GM12878 (cell line): ENCODE measurements around the gene SPOCD1. TPM values are rescaled to one million over a fixed set of nuclear protein-coding genes. Genes with fewer than 3 reads are reported as not detected.

Source experiments
- BHLHE40 ChIP-seq, 2 experiments: fragments of 450-650 bp in 1 of 2; IDR thresholded peaks; 2 replicates each; pipeline ENCODE4 v1.6.1; 2011 to 2017; ENCODE audit warnings: low read depth in 2 of 2, borderline replicate concordance in 1 of 2, improper control_type of control experiment in 1 of 2, low read length in 1 of 2, mild to moderate bottlenecking in 1 of 2
- CTCF ChIP-seq, 3 experiments: IDR thresholded peaks in 2 of 3; conservative IDR thresholded peaks in 1 of 3; 2 replicates each; pipeline ENCODE4 v1.5.1; 2011; ENCODE audit warnings: low read depth in 3 of 3, low read length in 3 of 3, mild to moderate bottlenecking in 3 of 3, control low read depth in 2 of 3, moderate library complexity in 2 of 3, inconsistent platforms in 1 of 3, mixed read lengths in 1 of 3; ENCODE audit not compliant: control insufficient read depth in 2 of 3, insufficient read depth in 1 of 3; ENCODE audit errors: extremely low read depth in 1 of 3
- EED ChIP-seq: sonication (generic); IDR thresholded peaks from 2 replicates; pipeline ENCODE4 v1.6.1; 2016; ENCODE audit warnings: antibody characterized with exemption, low read depth
- JUND ChIP-seq: IDR thresholded peaks from 2 replicates; pipeline ENCODE4 v1.6.1; 2012; ENCODE audit warnings: low read depth, mild to moderate bottlenecking, low read length, improper control_type of control experiment, moderate library complexity
- RELB ChIP-seq: fragments of 450-650 bp; IDR thresholded peaks from 2 replicates; pipeline ENCODE4 v1.6.1; 2017; ENCODE audit warnings: low read depth, mild to moderate bottlenecking, moderate library complexity
- SMAD1 ChIP-seq: fragments of 450-650 bp; IDR thresholded peaks from 2 replicates; pipeline ENCODE4 v1.6.1; 2018; ENCODE audit warnings: mild to moderate bottlenecking, low read depth; ENCODE audit not compliant: partially characterized antibody
- SUZ12 ChIP-seq: fragments of 200-600 bp; sonication (generic); IDR thresholded peaks from one replicate; pipeline ENCODE4 v1.6.1; 2018; ENCODE audit warnings: antibody characterized with exemption, mild to moderate bottlenecking; ENCODE audit not compliant: unreplicated experiment
- polyA plus RNA-seq, 11 experiments: library from polyadenylated mRNA; depleted of rRNA in 4 of 11; unstranded in 6 of 11; stranded (reverse) in 5 of 11; fragments of >200 nt; fragmentation: Nextera tagmentation in 4 of 11; fragmentation: Illumina TruSeq in 1 of 11; extraction: Ambion mirVana in 4 of 11; extraction: Trizol in 1 of 11; gene quantifications; 1 replicate in 1 of 11; 2 replicates in 10 of 11; pipeline versions ENCODE4 v1.2.1 to v1.2.3, GENCODE V29; 2011 to 2016; ENCODE audit warnings: inconsistent platforms in 2 of 11, missing spikeins in 2 of 11, low read depth in 1 of 11
- total RNA-seq, 4 experiments: library from RNA; depleted of rRNA in 3 of 4; stranded (reverse); fragments of >200 nt in 3 of 4; fragmentation: Illumina TruSeq in 1 of 4; extraction: Trizol in 1 of 4; gene quantifications; 2 replicates each; pipeline versions ENCODE4 v1.2.1 to v1.2.3, GENCODE V29; 2013 to 2021

The SPOCD1 gene
- total and polyA plus RNA-seq, 10 of the 15 experiments (the other 5 are each of a cell fraction or from before 2014, with no cell fraction given), result 0.02 to 0.65 (median 0.13) TPM; not detected in 4

- TF ChIP-seq CTCF (IDR thresholded peaks at IDR 0.05 in 2 of 3, conservative IDR thresholded peaks at IDR 0.05 in 1 of 3; ENCODE audit: control insufficient read depth in 2 of 3, extremely low read depth in 1 of 3, insufficient read depth in 1 of 3, low read depth in 3 of 3, low read length in 3 of 3), result peak in 1 of 3 experiments; percentile 6; a peak in 1 of 6 replicates
- TF ChIP-seq BHLHE40 (IDR thresholded peaks at IDR 0.05; ENCODE audit: borderline replicate concordance in 1 of 2, low read depth in 2 of 2, low read length in 1 of 2), result peak in 1 of 2 experiments; percentile 40; a peak in 2 of 4 replicates
- no peak for TF ChIP-seq JUND
- peak; percentile 70 for TF ChIP-seq SUZ12
- no peak for TF ChIP-seq SMAD1
- no peak for TF ChIP-seq RELB
- TF ChIP-seq EED, result no peak
Measured at GRCh38 chr1:31764312-31765040, 51.3 kb downstream of the SPOCD1 start, which contains the start of gene ADGRB2 (continued).
